Activated T-cell treated with anti-CD3 and anti-CD28 coated beads, Interleukin-2, amount 50 U/mL, for 1 hour (primary cell): ENCODE results near the gene UQCR10.

Experiments
- DNase-seq: peaks from one replicate; pipeline ENCODE4 v3.0.0-alpha.2; 2020

Gene UQCR10

DNA sequence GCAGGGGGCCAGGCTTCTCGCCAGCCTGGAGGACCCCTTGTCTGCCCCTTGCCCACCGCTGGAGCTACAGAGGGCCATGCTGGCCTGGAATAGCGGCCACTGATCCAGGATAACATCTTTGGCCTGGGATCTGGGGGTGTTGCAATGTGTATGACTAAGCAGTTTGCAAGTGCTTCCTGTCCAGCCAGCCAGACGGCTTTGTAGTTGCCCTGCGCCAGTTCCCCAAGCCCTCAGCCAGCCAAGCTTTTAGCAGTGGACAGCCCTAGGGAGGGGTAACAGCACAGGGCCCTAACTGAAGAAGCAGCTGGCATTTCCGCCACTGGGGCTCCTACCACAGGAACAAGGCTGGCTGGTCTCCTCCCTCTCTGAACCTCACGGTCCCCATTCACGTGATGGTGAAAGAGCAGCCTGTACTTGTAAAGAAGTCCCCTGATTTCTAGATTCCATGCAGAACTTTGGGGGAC lies 32.1 kb downstream of the UQCR10 start:
- DNase-seq: no peak

GRCh38 chr22:29801153-29801552 lies 34.0 kb downstream of the UQCR10 start:
- no peak for DNase-seq

- DNase-seq: no peak
Observed at GRCh38 chr22:29801796-29802195, 34.6 kb downstream of the UQCR10 start.

DNA sequence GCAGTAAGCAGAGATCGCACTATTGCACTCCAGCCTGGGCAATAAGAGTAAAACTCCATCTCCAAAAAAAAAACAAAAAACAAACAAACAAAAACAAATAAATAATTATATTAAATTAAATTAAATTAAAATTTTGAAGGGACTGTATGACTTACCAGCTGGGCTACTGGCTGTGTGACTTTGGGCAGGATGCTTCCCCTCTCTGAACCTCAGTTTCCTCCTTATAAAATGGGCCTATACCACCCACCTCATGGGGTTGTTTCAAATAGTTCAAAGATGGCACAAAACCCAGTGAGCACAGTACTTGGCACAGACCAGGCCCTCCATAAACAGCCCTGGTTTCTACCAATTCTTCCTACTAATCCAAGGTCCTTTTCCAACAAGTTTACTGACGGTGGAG lies 36.0 kb downstream of the UQCR10 start:
- no peak for DNase-seq

DNA sequence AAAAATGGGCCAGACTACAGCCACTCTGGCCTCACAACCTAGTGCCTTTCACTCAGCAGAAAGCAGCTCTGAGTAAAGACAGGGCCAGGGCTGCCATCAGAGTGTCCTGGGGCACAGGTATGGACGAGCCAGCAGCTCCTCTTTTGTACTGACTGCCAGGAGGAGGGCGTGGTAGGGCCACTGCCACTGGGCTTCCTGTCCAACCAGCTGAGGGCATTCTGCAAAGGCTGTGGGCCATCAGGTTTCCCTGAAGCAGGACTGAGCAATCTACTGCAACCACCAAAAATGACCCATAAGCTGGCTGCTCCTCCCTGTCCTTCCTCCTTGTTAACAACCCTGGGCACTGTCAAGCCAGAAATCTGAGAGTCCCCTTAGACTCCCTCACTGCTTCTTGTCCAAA lies 37.8 kb downstream of the UQCR10 start:
- no peak for DNase-seq

- DNase-seq: no peak
Observed at GRCh38 chr22:29806196-29806595, 39.0 kb downstream of the UQCR10 start.

- DNase-seq: no peak
Observed at GRCh38 chr22:29810216-29810615, 43.0 kb downstream of the UQCR10 start.

GRCh38 chr22:29811377-29811776 lies 44.2 kb downstream of the UQCR10 start:
- DNase-seq: no peak

DNA sequence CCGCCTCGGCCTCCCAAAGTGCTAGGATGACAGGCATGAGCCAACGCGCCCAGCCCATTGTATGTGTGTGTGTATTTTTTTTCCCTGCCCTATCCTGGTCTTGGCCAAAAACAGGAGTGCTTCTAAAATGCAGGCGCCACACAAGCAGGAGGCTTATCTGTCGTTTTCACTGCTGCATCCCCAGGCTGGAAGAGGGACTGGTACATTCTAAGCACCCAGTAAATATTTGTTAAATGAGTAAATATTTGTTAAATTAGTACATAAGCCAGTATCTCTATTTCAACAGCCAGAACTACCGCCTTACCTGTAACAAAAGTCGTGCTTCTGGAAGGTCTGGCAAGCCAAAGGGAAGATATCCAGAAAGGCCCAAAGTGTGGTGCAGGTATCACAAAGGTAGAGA lies 46.0 kb downstream of the UQCR10 start:
- DNase-seq: no peak

DNA sequence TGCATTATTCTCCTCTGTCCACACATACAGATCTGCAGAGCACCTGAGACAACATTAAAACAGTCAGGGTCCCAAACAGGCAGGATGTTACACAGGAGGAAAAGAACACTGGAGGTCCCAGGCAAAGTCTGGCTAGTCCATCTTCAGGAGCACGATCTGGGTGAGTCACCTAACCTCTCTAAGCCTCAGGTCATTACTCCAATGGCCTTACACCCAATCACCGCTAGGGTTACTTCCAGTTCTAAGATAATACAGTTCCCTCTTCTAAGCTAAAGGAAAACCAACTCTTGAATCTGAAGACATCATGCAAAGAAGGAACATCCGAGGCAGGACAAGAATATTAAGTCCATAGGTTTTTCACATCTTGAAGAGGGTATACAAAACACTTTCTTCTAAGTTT lies 46.4 kb downstream of the UQCR10 start:
- DNase-seq: no peak

DNA sequence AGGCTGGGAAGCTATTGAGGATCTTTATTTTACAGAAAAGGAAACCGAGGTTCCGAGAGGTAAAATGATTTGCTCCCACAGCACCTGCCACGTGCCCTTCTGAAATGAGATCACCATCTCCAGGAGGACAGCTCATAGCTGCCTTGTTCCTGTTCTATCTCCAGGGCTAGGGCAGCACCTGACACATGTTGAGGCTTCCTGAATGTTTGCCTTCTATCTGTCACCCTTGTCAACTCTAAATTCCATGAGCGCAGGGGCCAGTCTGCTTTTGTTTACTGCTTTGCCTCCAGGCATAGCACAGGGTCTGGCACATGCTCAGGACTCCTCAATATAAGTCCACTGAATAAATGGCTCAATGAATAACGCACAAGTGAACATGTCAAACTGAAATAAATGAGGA lies 46.8 kb downstream of the UQCR10 start:
- no peak for DNase-seq

DNA sequence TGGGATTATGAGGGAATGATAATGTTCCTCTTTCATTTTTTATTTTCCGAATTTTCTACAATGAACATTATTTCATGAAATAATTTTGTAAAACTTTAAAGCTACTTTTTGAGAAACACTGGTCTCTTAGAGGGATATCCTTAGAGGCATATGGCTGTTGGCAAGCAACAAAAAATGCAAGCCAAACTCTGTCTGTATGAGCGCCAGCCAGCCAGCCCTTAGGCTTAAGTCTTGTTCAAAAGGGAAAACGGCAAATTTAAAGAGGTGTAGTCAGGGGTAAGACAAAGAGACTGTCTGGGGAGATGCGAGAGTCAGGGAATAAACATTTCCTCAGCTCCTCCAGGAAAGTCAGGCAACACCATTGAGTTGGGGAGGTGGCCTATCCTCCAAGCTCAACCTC lies 48.4 kb downstream of the UQCR10 start:
- DNase-seq: no peak

GRCh38 chr22:29816128-29816527 lies 49.0 kb downstream of the UQCR10 start:
- no peak for DNase-seq

- no peak for DNase-seq
Observed at GRCh38 chr22:29816539-29816938, 49.4 kb downstream of the UQCR10 start.

DNA sequence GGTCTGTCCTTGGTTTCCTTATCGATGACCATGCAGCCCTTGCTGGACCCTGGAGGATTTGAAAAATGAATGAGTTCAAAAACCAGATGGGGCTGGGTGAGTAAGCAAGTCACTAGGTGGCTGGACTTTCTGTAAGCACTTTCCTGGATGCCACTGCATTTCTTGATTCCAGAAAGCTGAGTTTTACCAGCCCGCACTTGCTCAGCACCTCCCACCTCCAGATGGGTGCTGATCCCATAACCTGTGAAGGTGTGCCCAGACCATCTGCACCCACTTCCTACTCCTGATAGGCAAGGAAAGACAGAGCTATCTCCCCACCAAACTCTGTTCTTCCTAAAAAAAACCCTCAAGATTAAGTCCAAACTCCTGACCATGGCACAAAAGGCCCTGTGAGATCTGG lies 49.8 kb downstream of the UQCR10 start:
- DNase-seq: no peak

- no peak for DNase-seq
Observed at GRCh38 chr22:29817724-29818123, 50.6 kb downstream of the UQCR10 start.

- no peak for DNase-seq
Observed at GRCh38 chr22:29819501-29819900, 52.3 kb downstream of the UQCR10 start.
